Activated naive CD8-positive, alpha-beta T cell treated with anti-CD3 and anti-CD28 coated beads, Interleukin-2, amount 50 U/mL, for 24 hours (primary cell): Measurements from ENCODE around the gene PPP1R16B.
"Not testable (repeated sequence)": the region's sequence is repeated elsewhere in the genome, so short reads cannot be mapped to it uniquely, and the experiment has no call there.

ENCODE experiments used
- ATAC-seq: fragments of 150-1000 bp; cut with Tn5 transposase; one replicate; pipeline ENCODE4 v1.10.0; 2021
- DNase-seq: peaks from one replicate; pipeline ENCODE4 v3.0.0; 2021
- H3K27ac Mint-ChIP-seq: one replicate; pipeline ENCODE4 v1.8.0; 2021; ENCODE audit warnings: mild to moderate bottlenecking, mixed read lengths
- H3K27me3 Mint-ChIP-seq: one replicate; pipeline ENCODE4 v1.8.0; 2021; ENCODE audit warnings: mixed read lengths
- H3K36me3 Mint-ChIP-seq: one replicate; pipeline ENCODE4 v1.8.0; 2021; ENCODE audit warnings: low read depth, mixed read lengths
- H3K4me1 Mint-ChIP-seq: one replicate; pipeline ENCODE4 v1.8.0; 2021; ENCODE audit warnings: mixed read lengths
- H3K4me3 Mint-ChIP-seq: one replicate; pipeline ENCODE4 v1.8.0; 2021; ENCODE audit warnings: mild to moderate bottlenecking, moderate library complexity, mixed read lengths
- H3K9me3 Mint-ChIP-seq: one replicate; pipeline ENCODE4 v1.8.0; 2021; ENCODE audit warnings: mixed read lengths

Gene PPP1R16B

GRCh38 chr20:38779247-38780097, 26.0 kb upstream of the PPP1R16B start:
- H3K4me1 Mint-ChIP-seq, result peaks cover 11% of the 10 kb centered on the region
- DNase-seq, result no peak
- H3K36me3 Mint-ChIP-seq, result peaks cover 8% of the 10 kb centered on the region
- H3K9me3 Mint-ChIP-seq, result no peaks in the 10 kb centered on the region
- ATAC-seq, result no peak
- H3K27ac Mint-ChIP-seq, result no peak overlapping the region
- H3K4me3 Mint-ChIP-seq, result no peak overlapping the region
- no peaks in the 10 kb centered on the region for H3K27me3 Mint-ChIP-seq

- Mint-ChIP-seq H3K27ac (no peak overlapping the region), H3K9me3 (no peaks in the 10 kb centered on the region), H3K4me3 (no peak overlapping the region)
Measured at GRCh38 chr20:38782275-38782674, 23.2 kb upstream of the PPP1R16B start.

GRCh38 chr20:38787870-38788269, 17.6 kb upstream of the PPP1R16B start:
- no peaks in the 10 kb centered on the region for H3K36me3 Mint-ChIP-seq
- H3K27ac Mint-ChIP-seq, result no peak overlapping the region
- no peaks in the 10 kb centered on the region for H3K27me3 Mint-ChIP-seq
- H3K4me3 Mint-ChIP-seq, result no peak overlapping the region
- ATAC-seq (no peak), DNase-seq (no peak)
- peaks cover 14% of the 10 kb centered on the region for H3K4me1 Mint-ChIP-seq
- no peaks in the 10 kb centered on the region for H3K9me3 Mint-ChIP-seq

More at GRCh38 chr20:38782275-38782674, 23.2 kb upstream of the PPP1R16B start:
- Mint-ChIP-seq H3K27me3 (no peaks in the 10 kb centered on the region), H3K4me1 (peaks cover 9% of the 10 kb centered on the region), H3K36me3 (no peaks in the 10 kb centered on the region)
- ATAC-seq (no peak), DNase-seq (no peak)

- H3K27me3 Mint-ChIP-seq, result no peaks in the 10 kb centered on the region
- H3K9me3 Mint-ChIP-seq, result no peaks in the 10 kb centered on the region
- H3K4me3 Mint-ChIP-seq, result no peak overlapping the region
- peaks cover 17% of the 10 kb centered on the region for H3K4me1 Mint-ChIP-seq
- ATAC-seq (no peak), DNase-seq (no peak)
- no peaks in the 10 kb centered on the region for H3K36me3 Mint-ChIP-seq
- H3K27ac Mint-ChIP-seq, result no peak overlapping the region
Measured at GRCh38 chr20:38789503-38790199, 15.8 kb upstream of the PPP1R16B start.

GRCh38 chr20:38790200-38791053, 15.1 kb upstream of the PPP1R16B start:
- Mint-ChIP-seq H3K27me3 (no peaks in the 10 kb centered on the region), H3K4me1 (peaks cover 17% of the 10 kb centered on the region), H3K9me3 (no peaks in the 10 kb centered on the region), H3K36me3 (no peaks in the 10 kb centered on the region), H3K27ac (no peak overlapping the region), H3K4me3 (no peak overlapping the region)
- no peak for ATAC-seq
- no peak for DNase-seq

GRCh38 chr20:38791291-38791690, 14.2 kb upstream of the PPP1R16B start:
- no peaks in the 10 kb centered on the region for H3K9me3 Mint-ChIP-seq
- no peak overlapping the region for H3K4me3 Mint-ChIP-seq
- peak; percentile 91 for ATAC-seq
- no peak for DNase-seq
- peaks cover 17% of the 10 kb centered on the region for H3K4me1 Mint-ChIP-seq
- no peaks in the 10 kb centered on the region for H3K36me3 Mint-ChIP-seq
- H3K27ac Mint-ChIP-seq, result peak overlapping the region; percentile 59
- H3K27me3 Mint-ChIP-seq, result no peaks in the 10 kb centered on the region

- H3K27ac Mint-ChIP-seq, result no peak overlapping the region
- H3K36me3 Mint-ChIP-seq, result no peaks in the 10 kb centered on the region
- no peaks in the 10 kb centered on the region for H3K9me3 Mint-ChIP-seq
- H3K4me3 Mint-ChIP-seq, result no peak overlapping the region
- H3K4me1 Mint-ChIP-seq, result peaks cover 17% of the 10 kb centered on the region
- no peaks in the 10 kb centered on the region for H3K27me3 Mint-ChIP-seq
- DNase-seq (no peak), ATAC-seq (no peak)
Measured at GRCh38 chr20:38791940-38792339, 13.6 kb upstream of the PPP1R16B start.

GRCh38 chr20:38794057-38794456, 11.4 kb upstream of the PPP1R16B start:
- ATAC-seq, H3K27ac Mint-ChIP-seq, H3K9me3 Mint-ChIP-seq, H3K4me3 Mint-ChIP-seq, H3K36me3 Mint-ChIP-seq, H3K27me3 Mint-ChIP-seq, DNase-seq: not testable (repeated sequence)
- H3K4me1 Mint-ChIP-seq, result peaks cover 26% of the 10 kb centered on the region

- DNase-seq (no peak), ATAC-seq (no peak)
- Mint-ChIP-seq H3K9me3 (peaks cover 6% of the 10 kb centered on the region), H3K4me1 (peaks cover 19% of the 10 kb centered on the region), H3K27ac (no peak overlapping the region), H3K27me3 (no peaks in the 10 kb centered on the region), H3K36me3 (peaks cover 2% of the 10 kb centered on the region), H3K4me3 (no peak overlapping the region)
Measured at GRCh38 chr20:38798266-38798665, 7.2 kb upstream of the PPP1R16B start.

GRCh38 chr20:38799203-38799602, 6.3 kb upstream of the PPP1R16B start:
- Mint-ChIP-seq H3K9me3 (peaks cover 6% of the 10 kb centered on the region), H3K4me1 (peaks cover 24% of the 10 kb centered on the region), H3K27me3 (no peaks in the 10 kb centered on the region), H3K27ac (no peak overlapping the region), H3K36me3 (peaks cover 2% of the 10 kb centered on the region), H3K4me3 (no peak overlapping the region)
- no peak for DNase-seq
- ATAC-seq, result no peak

GRCh38 chr20:38800882-38801281, 4.6 kb upstream of the PPP1R16B start:
- Mint-ChIP-seq H3K9me3 (peaks cover 6% of the 10 kb centered on the region), H3K27me3 (no peaks in the 10 kb centered on the region), H3K36me3 (peaks cover 2% of the 10 kb centered on the region), H3K4me1 (peaks cover 36% of the 10 kb centered on the region), H3K27ac (no peak overlapping the region), H3K4me3 (no peak overlapping the region)
- DNase-seq, result no peak
- no peak for ATAC-seq

GRCh38 chr20:38804221-38804620, 1.3 kb upstream of the PPP1R16B start:
- no peaks in the 10 kb centered on the region for H3K27me3 Mint-ChIP-seq
- H3K36me3 Mint-ChIP-seq, result peaks cover 21% of the 10 kb centered on the region
- peak overlapping the region; percentile 40 for H3K4me3 Mint-ChIP-seq
- peaks cover 47% of the 10 kb centered on the region for H3K4me1 Mint-ChIP-seq
- H3K27ac Mint-ChIP-seq, result peak overlapping the region; percentile 95
- ATAC-seq (no peak), DNase-seq (no peak)
- H3K9me3 Mint-ChIP-seq, result no peaks in the 10 kb centered on the region

GRCh38 chr20:38804682-38805501, 605 bp upstream of the PPP1R16B start:
- Mint-ChIP-seq H3K27ac (peak overlapping the region; percentile 95), H3K36me3 (peaks cover 24% of the 10 kb centered on the region), H3K4me1 (peaks cover 49% of the 10 kb centered on the region), H3K27me3 (no peaks in the 10 kb centered on the region), H3K9me3 (no peaks in the 10 kb centered on the region), H3K4me3 (peak overlapping the region; percentile 85)
- ATAC-seq (peak; percentile 71), DNase-seq (peak; percentile 80)
